Stimulated activated CD4-positive, alpha-beta T cell treated with anti-CD3 and anti-CD28 coated beads, Interleukin-2, amount 100 ng/mL, for 4 hours (primary cell): Measurements from ENCODE around the gene REG1B.

Experiments
- DNase-seq: peaks from one replicate; pipeline ENCODE4 v3.0.0-alpha.2; 2020; ENCODE audit warnings: low read depth

REG1B gene

DNA sequence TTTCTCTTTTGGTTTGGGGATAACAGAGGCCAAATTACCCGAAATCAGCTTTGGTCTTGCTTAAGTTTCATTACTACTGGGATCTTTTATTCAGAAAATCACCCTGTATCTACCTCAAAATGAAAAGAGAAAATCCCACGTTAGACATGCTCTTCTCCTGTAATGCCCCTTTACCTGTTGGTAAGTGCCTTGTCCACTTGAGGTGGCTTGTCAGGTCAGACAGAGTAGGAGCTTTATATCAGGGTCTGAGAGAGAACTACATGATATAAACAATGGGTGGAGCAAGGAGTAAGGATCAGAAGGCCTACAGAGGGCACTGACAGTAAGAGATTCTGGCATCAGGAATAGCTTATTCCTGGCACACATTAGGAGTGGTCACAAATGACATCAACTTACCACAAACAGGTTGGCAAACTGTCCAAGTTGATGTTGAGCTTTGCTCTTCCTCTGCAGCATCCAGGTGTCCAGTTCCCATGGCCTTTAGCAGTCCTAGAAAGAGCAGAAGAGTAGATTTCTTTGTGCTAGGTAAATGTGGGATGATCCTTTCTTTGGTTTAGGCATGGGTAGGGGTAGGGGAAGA lies at the start of gene REG1B:
REG1B (minus strand) TSS at position 209 of the 580 bp plus-strand sequence. CDS start 381 bp downstream, outside the sequence.
- no peak for DNase-seq

DNA sequence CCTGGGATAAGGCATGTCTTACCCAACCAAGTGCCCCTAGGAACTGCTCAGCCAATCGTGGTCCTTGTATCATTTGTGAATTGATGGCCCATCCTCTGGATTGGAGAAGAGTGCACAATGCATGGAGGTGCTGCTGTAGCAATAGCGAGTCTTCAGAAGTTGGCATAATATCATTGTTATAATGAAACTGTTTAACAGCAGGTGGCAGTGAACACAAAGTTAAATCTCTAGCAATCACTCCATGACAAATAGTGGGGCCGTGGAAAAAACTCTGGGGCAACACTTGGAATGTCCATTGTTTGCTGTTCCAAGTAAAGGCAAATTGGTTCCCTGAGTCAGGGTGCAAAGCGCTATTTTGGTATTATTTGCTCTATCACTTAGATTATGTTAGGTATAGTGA lies 43.9 kb upstream of the REG1B start:
- DNase-seq = no peak

- DNase-seq = no peak
Measured at GRCh38 chr2:79129804-79130203, 42.0 kb upstream of the REG1B start.

DNA sequence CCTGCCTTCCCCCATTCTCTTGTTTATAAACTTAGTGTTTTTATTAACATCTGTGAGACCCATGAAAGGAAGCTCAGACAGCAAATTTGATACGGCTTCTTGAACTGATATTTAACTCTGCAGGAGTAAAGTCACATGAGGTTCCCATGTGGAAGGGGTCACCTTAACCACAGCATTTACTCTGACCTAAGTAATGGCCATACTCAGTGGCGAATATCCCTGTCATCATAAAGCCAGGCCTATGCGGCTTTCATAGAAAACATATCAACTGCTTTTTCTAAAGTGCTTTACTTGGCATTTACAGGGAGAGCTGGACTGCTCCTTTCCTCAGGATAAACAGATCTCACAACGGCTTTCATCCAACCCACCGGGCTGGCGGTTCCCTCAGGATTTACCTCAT lies 41.5 kb upstream of the REG1B start:
- no peak for DNase-seq

DNA sequence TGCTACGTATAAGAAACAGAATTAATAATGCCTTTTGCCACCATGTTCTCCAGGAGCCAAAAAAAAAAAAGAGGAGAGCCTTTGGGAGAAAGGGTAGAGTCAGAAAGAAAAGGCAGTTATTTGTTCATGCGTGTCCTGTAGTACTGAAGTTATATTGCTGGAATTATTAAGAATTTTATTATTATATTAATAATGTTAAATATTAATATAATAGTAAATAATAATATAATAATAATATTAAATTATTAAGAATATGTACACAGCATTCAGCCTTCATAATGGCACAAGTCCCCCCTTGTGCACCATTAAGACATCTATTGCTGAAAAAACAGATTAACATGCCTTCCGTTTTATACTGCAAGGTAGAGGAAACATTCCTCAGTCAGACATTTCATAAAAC lies 40.6 kb upstream of the REG1B start:
- DNase-seq = no peak

DNA sequence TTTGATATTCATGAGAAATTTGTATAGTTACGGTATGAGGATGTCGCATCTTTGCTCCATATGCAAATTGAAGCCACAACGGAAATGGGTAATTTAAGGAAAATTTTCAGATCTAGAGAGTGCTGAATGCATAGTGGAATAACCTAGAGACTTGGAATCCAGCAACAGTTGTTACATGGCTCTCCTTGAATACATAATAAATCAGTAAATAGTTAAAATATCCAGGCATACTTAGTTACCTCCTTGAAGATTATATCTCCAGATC lies 37.9 kb upstream of the REG1B start:
- no peak for DNase-seq

DNA sequence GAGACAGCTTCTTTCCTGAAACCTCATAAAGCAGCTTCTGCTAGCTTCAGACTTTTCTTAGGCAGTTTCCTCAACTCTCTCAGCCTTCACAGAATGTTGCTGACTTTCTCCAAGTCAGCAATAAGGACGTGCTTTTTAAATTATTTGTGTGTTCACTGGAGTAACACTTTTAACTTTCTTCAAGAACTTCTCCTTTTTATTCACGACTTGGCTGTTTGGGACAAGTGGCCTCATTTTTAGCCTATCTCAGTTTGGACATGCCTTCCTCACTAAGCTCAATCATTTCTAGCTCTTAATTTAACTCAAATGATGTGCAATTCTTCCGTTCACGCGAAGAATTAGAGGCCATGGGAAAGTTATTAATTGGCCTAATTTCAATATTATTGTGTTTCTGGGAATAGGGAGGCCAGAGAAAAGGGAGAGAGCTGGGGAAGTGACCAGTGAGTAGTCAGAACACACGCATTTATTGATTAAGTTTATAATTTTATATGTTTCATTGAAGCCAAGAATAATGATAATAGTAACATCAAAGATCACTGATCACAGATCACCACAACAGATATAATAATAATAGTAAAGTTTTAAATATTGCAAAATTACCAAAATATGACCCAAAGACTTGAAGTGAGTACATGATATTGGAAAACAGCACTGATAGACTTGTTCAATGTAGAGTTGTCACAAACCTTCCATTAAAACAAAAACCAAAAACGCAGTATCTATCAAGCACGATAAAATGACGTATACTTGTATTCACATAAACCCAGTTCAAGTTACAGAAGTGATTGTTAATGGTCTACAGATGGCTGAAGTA lies 37.3 kb upstream of the REG1B start:
- DNase-seq = no peak

- DNase-seq = no peak
Measured at GRCh38 chr2:79122676-79123075, 34.9 kb upstream of the REG1B start.

DNA sequence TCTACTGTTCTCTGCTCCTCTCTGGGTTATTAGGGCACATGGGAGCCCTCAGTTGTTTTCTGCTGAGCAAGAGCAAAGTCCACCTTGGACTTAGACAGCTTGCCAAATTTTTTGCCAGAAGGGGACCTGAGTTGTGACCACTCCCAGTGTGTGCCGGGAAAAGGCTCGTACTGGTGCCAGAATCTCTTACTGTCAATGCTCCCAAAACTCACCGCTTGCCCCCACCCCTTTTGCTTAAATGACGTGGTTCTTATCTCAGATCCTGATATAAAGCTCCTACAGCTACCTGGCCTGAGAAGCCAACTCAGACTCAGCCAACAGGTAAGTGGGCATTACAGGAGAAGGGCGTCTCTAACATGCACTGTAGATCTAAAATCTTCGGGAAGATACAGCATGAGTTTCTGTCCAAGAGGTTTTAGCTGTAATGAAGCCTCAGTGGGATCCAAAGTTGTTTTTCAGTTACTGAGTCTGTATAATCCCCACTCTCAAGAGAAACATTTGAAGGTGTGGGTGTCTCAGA lies 32.5 kb upstream of the REG1B start, which contains the start of gene REG1A:
REG1A (plus strand) TSS at position 295 of the 520 bp plus-strand sequence. CDS start 374 bp downstream, outside the sequence.
- DNase-seq = no peak

DNA sequence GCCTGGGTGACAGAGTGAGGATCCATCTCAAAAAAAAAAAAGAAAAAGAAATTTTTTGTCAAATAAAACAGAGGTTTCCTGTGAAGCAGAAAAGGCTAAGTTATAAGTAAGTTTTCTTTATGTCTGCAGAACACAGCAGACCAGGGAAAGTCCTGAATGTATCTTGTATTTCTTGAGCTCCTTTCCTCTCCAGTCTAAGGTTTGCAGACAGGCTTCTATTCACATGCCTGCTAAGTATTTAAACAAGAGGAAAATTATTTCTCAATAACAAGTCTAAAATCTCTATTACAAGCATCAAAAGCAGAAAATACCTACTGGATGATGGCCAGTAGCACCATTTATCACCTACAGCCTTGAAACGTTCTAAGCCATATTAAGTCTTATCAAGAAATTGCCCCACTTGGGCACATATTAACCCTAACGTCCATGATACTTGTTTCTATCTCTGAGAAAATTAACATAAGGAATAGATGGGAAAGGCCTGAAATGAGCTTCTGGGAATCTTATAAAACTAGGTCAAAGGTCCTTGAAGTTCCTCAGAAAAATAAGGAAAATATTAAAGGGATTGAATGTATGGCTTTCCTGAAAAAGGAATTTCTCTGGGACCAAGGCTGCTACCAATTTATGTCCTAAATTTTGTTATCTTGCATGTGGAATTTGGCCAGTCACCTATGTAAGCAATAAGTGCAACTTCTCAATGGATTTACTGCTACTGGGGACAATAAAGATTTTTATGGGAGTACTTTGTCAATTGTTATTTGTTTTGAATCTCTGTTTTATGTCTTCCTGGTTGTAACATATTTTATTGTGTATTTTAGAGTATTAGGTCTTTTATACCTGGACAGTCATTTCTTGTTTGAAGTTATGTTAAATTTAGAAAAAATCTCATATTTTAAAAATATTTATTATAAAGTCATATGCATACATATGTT lies 29.5 kb upstream of the REG1B start:
- no peak for DNase-seq

- DNase-seq = no peak
Measured at GRCh38 chr2:79114797-79115494, 27.2 kb upstream of the REG1B start.

GRCh38 chr2:79112269-79112668 lies 24.5 kb upstream of the REG1B start:
- DNase-seq = no peak

DNA sequence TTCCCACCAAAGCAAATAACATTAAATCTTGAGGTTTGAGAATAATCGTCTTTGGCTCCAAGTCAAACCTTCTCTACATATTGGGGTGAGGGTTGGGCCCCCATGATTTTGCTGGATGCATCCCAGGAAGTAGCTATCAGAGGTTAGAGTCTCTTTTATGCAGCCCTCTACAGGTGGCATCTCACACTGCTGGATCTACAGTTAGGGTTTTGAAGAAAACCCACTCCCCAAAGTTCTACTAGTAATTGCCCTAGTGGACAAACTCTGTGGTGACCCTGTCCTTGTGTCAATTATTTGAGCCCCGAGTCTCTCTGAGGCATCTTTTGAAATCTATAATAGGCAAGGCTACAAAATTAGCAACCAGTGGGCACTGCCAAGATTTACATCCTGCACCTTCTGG lies 17.5 kb upstream of the REG1B start:
- DNase-seq = no peak

GRCh38 chr2:79103214-79103613 lies 15.4 kb upstream of the REG1B start:
- no peak for DNase-seq

- DNase-seq = no peak
Measured at GRCh38 chr2:79101024-79101423, 13.2 kb upstream of the REG1B start.

GRCh38 chr2:79100285-79100684 lies 12.5 kb upstream of the REG1B start:
- no peak for DNase-seq

DNA sequence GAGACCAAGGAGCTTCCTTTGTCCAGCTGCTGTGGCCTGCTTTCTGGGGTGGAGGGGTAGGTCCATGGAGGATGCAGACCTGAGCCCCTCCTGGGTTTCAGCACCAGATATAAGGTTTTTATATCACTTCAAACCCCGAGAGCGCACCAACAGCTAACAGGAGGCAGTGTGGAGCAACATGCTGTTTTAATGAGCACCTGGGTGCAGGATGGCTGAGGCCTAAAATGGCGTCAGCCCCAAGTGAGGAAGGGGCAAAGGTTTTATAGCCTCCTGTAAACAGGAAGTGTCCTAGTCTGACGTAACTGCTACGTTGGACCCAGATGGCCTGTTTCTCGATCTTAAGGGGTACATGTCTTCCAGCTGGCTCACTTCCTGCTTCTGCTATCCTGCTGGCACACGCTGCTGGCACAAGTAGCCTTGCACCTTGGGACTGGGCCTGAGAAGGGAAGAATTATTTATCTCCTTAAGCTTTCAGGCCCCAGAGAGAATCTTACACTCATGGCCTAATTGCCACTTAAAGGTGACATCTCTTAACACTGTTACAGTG lies 11.4 kb upstream of the REG1B start:
- DNase-seq = no peak

- DNase-seq = no peak
Measured at GRCh38 chr2:79097843-79098242, 10.1 kb upstream of the REG1B start.

GRCh38 chr2:79090693-79091092 lies 2.9 kb upstream of the REG1B start:
- no peak for DNase-seq

- no peak for DNase-seq
Measured at GRCh38 chr2:79086255-79086654, 1.5 kb downstream of the REG1B start.

DNA sequence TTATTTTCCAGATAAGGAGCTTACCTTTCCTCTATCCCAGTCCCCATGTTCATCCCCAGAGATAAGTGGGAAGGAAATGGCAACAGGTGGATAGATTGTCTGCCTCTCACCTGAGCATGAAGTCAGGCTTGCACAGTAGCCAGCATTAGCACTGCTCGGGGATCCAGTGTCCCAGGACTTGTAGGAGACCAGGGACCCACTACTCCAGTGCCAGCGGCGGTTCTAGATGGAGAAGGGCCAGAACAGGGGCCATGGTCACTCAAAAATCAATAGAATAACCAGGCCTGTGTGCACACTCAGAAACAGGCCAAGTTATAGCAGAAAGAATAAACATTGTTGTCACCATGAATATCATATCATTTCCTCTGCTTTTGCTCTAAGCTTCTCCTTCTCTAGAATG lies 2.4 kb downstream of the REG1B start:
- DNase-seq = no peak
